Measurements from ENCODE around the gene MIS18BP1. TPM values are rescaled to one million over a fixed set of nuclear protein-coding genes. Genes with fewer than 3 reads are reported as not detected.

Gene MIS18BP1
- total and polyA plus RNA-seq, 2 of the 4 experiments (the other 2 are of a cell fraction), result 10.6 to 18.6 TPM

- no peak overlapping the region for H2AK9ac ChIP-seq (replicated peaks; ENCODE audit: low read depth, low read length, poor library complexity)
- H4K8ac ChIP-seq (ENCODE audit: low read depth in 2 of 2, low read length in 2 of 2), result no peak overlapping the region
- H2BK120ac ChIP-seq (ENCODE audit: low read depth, low read length), result no peak overlapping the region
- in situ Hi-C loops (cut with MboI; ENCODE audit: low sequenced_read_pairs), result no loop called here
- H4K5ac ChIP-seq (ENCODE audit: low read depth, low read length), result no peak overlapping the region
- peaks cover 4% of the 10 kb centered on the region; the same call in 1 of the 2 replicates for H4K20me1 ChIP-seq (ENCODE audit: insufficient read depth, low read length)
- DNase-seq (no peak), ATAC-seq (ENCODE audit: low read depth) (no peak)
- H3K4me1 ChIP-seq (ENCODE audit: control insufficient read depth, insufficient read depth, low read length), result peaks cover 3% of the 10 kb centered on the region; the same call in 1 of the 2 replicates
- no CpG with 5 or more reads among the region's 1 CpG for WGBS, 2 experiments (ENCODE audit: extremely low coverage in 2 of 2, insufficient read length in 1 of 2)
- dilution Hi-C loops (cut with HindIII; ENCODE audit: low sequenced_read_pairs, unreplicated experiment), result no loop called here
- no peak overlapping the region for H3K56ac ChIP-seq (ENCODE audit: extremely low read depth, insufficient read depth, low read length)
- no peak overlapping the region for H3K27ac ChIP-seq (ENCODE audit: insufficient read depth, low read length)
- H3K9me1 ChIP-seq (ENCODE audit: insufficient read depth, low read length), result peaks cover 3% of the 10 kb centered on the region; the same call in 1 of the 2 replicates
- TF ChIP-seq BHLHE40 (IDR thresholded peaks at IDR 0.05; ENCODE audit: low read depth, low read length) (no peak), POLR2A (IDR thresholded peaks at IDR 0.05; ENCODE audit: low read depth, low read length) (no peak)
- no peak overlapping the region for H2AK5ac ChIP-seq (ENCODE audit: low read depth, low read length)
- no peak overlapping the region for H3K23ac ChIP-seq (ENCODE audit: low read depth, low read length)
- no peak overlapping the region for H3K4me3 ChIP-seq (ENCODE audit: insufficient read depth, low read depth, low read length)
- no peaks in the 10 kb centered on the region for H3K27me3 ChIP-seq (ENCODE audit: control insufficient read depth, insufficient read depth, low read length)
- no peak overlapping the region for H3K4ac ChIP-seq (ENCODE audit: low read depth, low read length)
- ChIA-PET POLR2A (ENCODE audit: unreplicated experiment) (no interaction called here), CTCF (no interaction called here)
- intact Hi-C loops (cut with micrococcal nuclease), result no loop called here
- no peak overlapping the region for H2AFZ ChIP-seq (replicated peaks; ENCODE audit: low read length, poor library complexity)
- H2BK15ac ChIP-seq (ENCODE audit: low read depth, low read length), result no peak overlapping the region
- no peaks in the 10 kb centered on the region for H3K9me3 ChIP-seq (ENCODE audit: control insufficient read depth, insufficient read depth, low read length)
- H3K79me1 ChIP-seq (ENCODE audit: low read depth in 1 of 2, low read length in 2 of 2), result peaks cover 20 to 27% of the 10 kb centered on the region in 2 experiments
- no peak overlapping the region for H3K14ac ChIP-seq (replicated peaks; ENCODE audit: low read depth, low read length)
- no peak overlapping the region for H3K18ac ChIP-seq (ENCODE audit: low read depth, low read length)
- no peak overlapping the region for H4K91ac ChIP-seq (ENCODE audit: insufficient read depth, low read depth, low read length)
- BruUV-seq (replicated peaks), result no TSS peak
- no peak overlapping the region for H2BK5ac ChIP-seq (ENCODE audit: low read depth, low read length, poor library complexity, severe bottlenecking)
- no peak overlapping the region for H2BK20ac ChIP-seq (ENCODE audit: low read depth, low read length)
- no peak overlapping the region for H3K4me2 ChIP-seq (ENCODE audit: low read depth, low read length)
- H3K9ac ChIP-seq (ENCODE audit: low read depth, low read length), result no peak overlapping the region
- H3K36me3 ChIP-seq (ENCODE audit: control insufficient read depth, insufficient read depth, low read length), result no peaks in the 10 kb centered on the region
Observed at GRCh38 chr14:45247427-45247826, 5.6 kb downstream of the MIS18BP1 start.
